ENCODE measurements around the gene KLHL24. TPM values are rescaled to one million over a fixed set of nuclear protein-coding genes. Genes with fewer than 3 reads are reported as not detected.

Gene KLHL24
- total and polyA plus RNA-seq, 2 of the 13 experiments (the other 11 are each of a cell fraction or from before 2014, with no cell fraction given) = 6.9 to 15.7 TPM

GRCh38 chr3:183635431-183636220 is at the start of gene KLHL24 (continued):
- 0 out of 2 replicates have a peak, but pooled peaks have one; percentile 62 for TF ChIP-seq ZNF275 (CRISPR knock-in tag; IDR thresholded peaks at IDR 0.05; ENCODE audit: borderline replicate concordance)
- TF ChIP-seq SIX1 (CRISPR knock-in tag; IDR thresholded peaks at IDR 0.05; ENCODE audit: borderline replicate concordance) = 0 out of 2 replicates have a peak, but pooled peaks have one; percentile 23
- TF ChIP-seq LCORL (IDR thresholded peaks at IDR 0.05) = no peak
- TF ChIP-seq LCORL (CRISPR knock-in tag; IDR thresholded peaks at IDR 0.05) = peak; percentile 27; the same call in 1 of the 2 replicates
- TF ChIP-seq NRL (CRISPR knock-in tag; IDR thresholded peaks at IDR 0.05; ENCODE audit: borderline replicate concordance) = 0 out of 2 replicates have a peak, but pooled peaks have one; percentile 15
- TF ChIP-seq ZC3H4 (CRISPR knock-in tag; IDR thresholded peaks at IDR 0.05; ENCODE audit: borderline replicate concordance) = no peak
- TF ChIP-seq TOPORS (CRISPR knock-in tag; IDR thresholded peaks at IDR 0.05) = 0 out of 2 replicates have a peak, but pooled peaks have one; percentile 43
- peak; percentile 46 for TF ChIP-seq TFDP2 (CRISPR knock-in tag; IDR thresholded peaks at IDR 0.05)
- peak; percentile 17; the same call in 1 of the 2 replicates for TF ChIP-seq MXD1 (CRISPR knock-in tag; IDR thresholded peaks at IDR 0.05)
- peak; percentile 25; the same call in 1 of the 2 replicates for TF ChIP-seq ZBTB38 (CRISPR knock-in tag; IDR thresholded peaks at IDR 0.05)
- TF ChIP-seq ZKSCAN1 (IDR thresholded peaks at IDR 0.05; ENCODE audit: low read length) = no peak
- peak; percentile 92 for TF ChIP-seq HDAC1 (CRISPR knock-in tag; IDR thresholded peaks at IDR 0.05)
- TF ChIP-seq ZBTB3 (CRISPR knock-in tag; IDR thresholded peaks at IDR 0.05; ENCODE audit: borderline replicate concordance, low read depth) = no peak
- 0 out of 2 replicates have a peak, but pooled peaks have one; percentile 19 for TF ChIP-seq PATZ1 (CRISPR knock-in tag; IDR thresholded peaks at IDR 0.05)
- TF ChIP-seq SNAPC5 (CRISPR knock-in tag; IDR thresholded peaks at IDR 0.05; ENCODE audit: borderline replicate concordance) = 0 out of 2 replicates have a peak, but pooled peaks have one; percentile 25
- TF ChIP-seq AKNA (CRISPR knock-in tag; IDR thresholded peaks at IDR 0.05; ENCODE audit: borderline replicate concordance) = no peak
- peak; percentile 8; the same call in 1 of the 2 replicates for TF ChIP-seq ETV5 (CRISPR knock-in tag; IDR thresholded peaks at IDR 0.05; ENCODE audit: borderline replicate concordance)
- no peak for TF ChIP-seq FOSL1 (CRISPR knock-in tag; IDR thresholded peaks at IDR 0.05; ENCODE audit: borderline replicate concordance)

Measured in HepG2 (cell line).